Stomach (tissue), 9 donors: Measurements from ENCODE around the gene CPNE6. TPM values are rescaled to one million over a fixed set of nuclear protein-coding genes. Genes with fewer than 3 reads are reported as not detected.

ENCODE experiments used
- DNase-seq, 2 donors: peaks; one replicate each; pipeline versions ENCODE4 v3.0.0 to v3.0.0-alpha.2; 2013 to 2019
- H3K27ac ChIP-seq, 5 donors: fragments of 200-600 bp in 4 of 5; sonication (generic) in 4 of 5; one replicate each; pipeline ENCODE4 v1.5.1; 2013 to 2019; ENCODE audit warnings: mild to moderate bottlenecking in 1 of 5, moderate library complexity in 1 of 5
- H3K27me3 ChIP-seq, 3 donors: fragments of 200-600 bp; sonication (generic); one replicate each; pipeline ENCODE4 v1.5.1; 2017 to 2019; ENCODE audit warnings: mixed run types in 1 of 3
- H3K36me3 ChIP-seq, 4 donors: fragments of 200-600 bp; sonication (generic); 1 replicate in 3 of 4; 2 replicates in 1 of 4; pipeline ENCODE4 v1.5.1; 2016 to 2019
- H3K4me1 ChIP-seq, 4 donors: fragments of 200-600 bp; sonication (generic); one replicate each; pipeline ENCODE4 v1.5.1; 2016 to 2019
- H3K4me3 ChIP-seq, 4 donors: fragments of 200-600 bp; sonication (generic) in 3 of 4; one replicate each; pipeline ENCODE4 v1.5.1; 2016 to 2019; ENCODE audit warnings: mild to moderate bottlenecking in 1 of 4
- H3K9me3 ChIP-seq, 4 donors: fragments of 200-600 bp; sonication (generic); one replicate each; pipeline ENCODE4 v1.5.1; 2016 to 2019
- EP300 ChIP-seq: sonication (generic); formaldehyde crosslinking; IDR thresholded peaks from one replicate; pipeline ENCODE4 v1.6.1; 2017; ENCODE audit warnings: antibody characterized with exemption
- POLR2A ChIP-seq, 4 donors: fragments of 450-650 bp; IDR thresholded peaks; one replicate each; pipeline ENCODE4 v1.6.1; 2016; ENCODE audit warnings: antibody characterized with exemption in 4 of 4, control low read depth in 2 of 4, mild to moderate bottlenecking in 1 of 4, moderate library complexity in 1 of 4
- POLR2AphosphoS5 ChIP-seq, 3 donors: sonication (generic); formaldehyde crosslinking; IDR thresholded peaks; one replicate each; pipeline ENCODE4 v1.6.1; 2016; ENCODE audit warnings: antibody characterized with exemption in 3 of 3
- WGBS, 5 donors: extraction: QIAGEN DNeasy Blood & Tissue Kit in 3 of 5; methylation state at CpG; one replicate each; pipeline versions ENCODE4 v1.1.5 to v1.1.7; 2013 to 2018; 5-methylcytosine and 5-hydroxymethylcytosine counted together
- intact Hi-C: fragments of 100-400 bp; cut with DNase I; formaldehyde crosslinking; loops from one replicate; pipeline ENCODE4 v1.15.1; 2023; ENCODE audit warnings: low total_unique reads
- polyA plus RNA-seq, 3 donors: library from polyadenylated mRNA; stranded (reverse); fragments of 200-250 nt; gene quantifications; one replicate each; pipeline ENCODE4 v1.2.3, GENCODE V29; 2013
- total RNA-seq, 5 donors: library from RNA; depleted of rRNA; stranded (reverse); fragments of >200 nt; gene quantifications; one replicate each; pipeline versions ENCODE4 v1.1.0 to v1.2.3, GENCODE V29; 2014 to 2016
- TF ChIP-seq, protein P1 (sequence below), 7 experiments: fragments of 450-650 bp in 4 of 7; fragments of 200-600 bp in 3 of 7; sonication (generic) in 3 of 7; IDR thresholded peaks; one replicate each; pipeline ENCODE4 v1.5.1; 2016 to 2019; ENCODE audit warnings: antibody characterized with exemption in 7 of 7, control low read depth in 2 of 7, mild to moderate bottlenecking in 1 of 7
- donor health status: healthy with polysubstance abuse.
- donor health status: Bipolar disorder and iron deficiency.
- donor health status: healthy.

The CPNE6 gene
- total and polyA plus RNA-seq, 8 donors = 0.12 to 0.25 TPM; not detected in 6

GRCh38 chr14:24067133-24068082 is 4.0 kb upstream of the CPNE6 start:
- no peak for DNase-seq
- WGBS, 5 donors = 83 to 90% (median 87%) methylated on average over 12 of the region's 12 CpGs
- Histone ChIP-seq H3K27me3 (peaks cover 0 to 14% (median 0%) of the 10 kb centered on the region in 3 donors), H3K4me1 (peaks cover 3 to 13% (median 12%) of the 10 kb centered on the region in 4 donors), H3K27ac (no peak overlapping the region), H3K4me3 (no peak overlapping the region), H3K36me3 (no peaks in the 10 kb centered on the region), H3K9me3 (no peaks in the 10 kb centered on the region)
- intact Hi-C loops = no loop called here
- TF ChIP-seq, protein P1, sequence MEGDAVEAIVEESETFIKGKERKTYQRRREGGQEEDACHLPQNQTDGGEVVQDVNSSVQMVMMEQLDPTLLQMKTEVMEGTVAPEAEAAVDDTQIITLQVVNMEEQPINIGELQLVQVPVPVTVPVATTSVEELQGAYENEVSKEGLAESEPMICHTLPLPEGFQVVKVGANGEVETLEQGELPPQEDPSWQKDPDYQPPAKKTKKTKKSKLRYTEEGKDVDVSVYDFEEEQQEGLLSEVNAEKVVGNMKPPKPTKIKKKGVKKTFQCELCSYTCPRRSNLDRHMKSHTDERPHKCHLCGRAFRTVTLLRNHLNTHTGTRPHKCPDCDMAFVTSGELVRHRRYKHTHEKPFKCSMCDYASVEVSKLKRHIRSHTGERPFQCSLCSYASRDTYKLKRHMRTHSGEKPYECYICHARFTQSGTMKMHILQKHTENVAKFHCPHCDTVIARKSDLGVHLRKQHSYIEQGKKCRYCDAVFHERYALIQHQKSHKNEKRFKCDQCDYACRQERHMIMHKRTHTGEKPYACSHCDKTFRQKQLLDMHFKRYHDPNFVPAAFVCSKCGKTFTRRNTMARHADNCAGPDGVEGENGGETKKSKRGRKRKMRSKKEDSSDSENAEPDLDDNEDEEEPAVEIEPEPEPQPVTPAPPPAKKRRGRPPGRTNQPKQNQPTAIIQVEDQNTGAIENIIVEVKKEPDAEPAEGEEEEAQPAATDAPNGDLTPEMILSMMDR (IDR thresholded peaks at IDR 0.05) = no peak
- TF ChIP-seq EP300 = no peak
- TF ChIP-seq POLR2A (IDR thresholded peaks at IDR 0.05) = no peak
- no peak for TF ChIP-seq POLR2AphosphoS5 (IDR thresholded peaks at IDR 0.05)

DNA sequence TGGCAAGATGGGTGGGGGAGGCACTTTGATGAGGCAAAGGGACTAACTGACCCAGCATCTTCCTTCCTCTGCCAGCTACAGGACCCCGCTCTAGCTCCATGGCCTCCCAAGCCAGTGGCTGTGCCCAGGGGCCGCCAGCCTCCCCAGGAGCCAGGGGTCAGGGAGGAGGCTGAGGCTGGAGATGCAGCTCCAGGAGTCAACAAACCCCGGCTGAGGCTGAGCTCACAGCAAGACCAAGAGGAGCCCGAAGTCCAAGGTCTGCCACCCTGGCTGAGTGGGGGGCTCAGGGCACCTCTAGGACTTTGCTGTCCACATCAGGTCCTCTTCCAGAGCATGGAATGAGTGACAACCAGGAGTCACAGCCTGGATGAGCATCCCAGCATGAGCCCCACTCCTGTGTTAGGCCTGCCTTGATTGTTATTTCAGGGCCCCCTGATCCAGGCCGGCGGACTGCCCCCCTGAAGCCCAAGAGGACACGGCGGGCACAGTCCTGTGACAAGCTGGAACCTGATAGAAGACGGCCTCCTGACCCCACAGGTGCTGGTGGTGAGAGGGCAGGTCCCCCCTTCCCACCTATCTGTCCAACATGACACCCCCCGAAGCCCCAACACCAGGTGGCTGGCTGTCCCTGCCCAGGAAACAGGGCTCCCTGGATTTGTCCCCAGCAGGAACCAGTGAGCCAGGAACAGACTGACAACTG is 2.5 kb upstream of the CPNE6 start:
- WGBS, 5 donors = 86 to 95% (median 89%) methylated on average over 4 to 10 of the region's 10 CpGs
- H3K36me3 ChIP-seq = no peaks in the 10 kb centered on the region
- H3K27me3 ChIP-seq = peaks cover 0 to 18% (median 0%) of the 10 kb centered on the region in 3 donors
- intact Hi-C loops = no loop called here
- no peak for TF ChIP-seq POLR2AphosphoS5 (IDR thresholded peaks at IDR 0.05)
- TF ChIP-seq POLR2A (IDR thresholded peaks at IDR 0.05) = no peak
- TF ChIP-seq, protein P1 (IDR thresholded peaks at IDR 0.05) = no peak
- TF ChIP-seq EP300 = no peak
- no peak for DNase-seq
- H3K27ac ChIP-seq = no peak overlapping the region
- H3K4me1 ChIP-seq = peaks cover 3 to 27% (median 22%) of the 10 kb centered on the region in 4 donors
- no peak overlapping the region for H3K4me3 ChIP-seq
- H3K9me3 ChIP-seq = no peaks in the 10 kb centered on the region

DNA sequence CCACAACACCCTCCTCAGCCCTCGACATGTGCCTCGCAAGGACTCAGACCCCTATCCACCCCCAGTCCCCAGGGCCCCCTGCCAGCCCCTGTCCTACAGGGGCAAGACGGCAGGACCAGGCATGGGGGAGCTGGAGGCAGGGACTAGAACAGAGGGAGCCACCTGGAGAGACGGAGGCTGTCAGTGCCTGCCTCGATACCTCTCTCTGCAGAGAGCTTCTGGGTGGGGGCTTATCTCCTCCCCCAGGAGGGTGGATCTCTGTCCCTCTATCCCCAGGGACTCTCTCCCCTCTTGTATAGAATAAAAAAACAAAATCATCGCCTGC is 2.0 kb upstream of the CPNE6 start:
- H3K27me3 ChIP-seq = peaks cover 0 to 18% (median 0%) of the 10 kb centered on the region in 3 donors
- no peak overlapping the region for H3K4me3 ChIP-seq
- H3K27ac ChIP-seq = no peak overlapping the region
- no peaks in the 10 kb centered on the region for H3K36me3 ChIP-seq
- WGBS, 5 donors = 86 to 94% (median 89%) methylated on average over 4 to 6 of the region's 6 CpGs
- TF ChIP-seq POLR2A (IDR thresholded peaks at IDR 0.05) = no peak
- no peak for TF ChIP-seq EP300
- TF ChIP-seq, protein P1 (IDR thresholded peaks at IDR 0.05) = no peak
- TF ChIP-seq POLR2AphosphoS5 (IDR thresholded peaks at IDR 0.05) = no peak
- H3K4me1 ChIP-seq = peaks cover 6 to 32% (median 27%) of the 10 kb centered on the region in 4 donors
- no peaks in the 10 kb centered on the region for H3K9me3 ChIP-seq
- intact Hi-C loops = no loop called here
- DNase-seq = no peak

DNA sequence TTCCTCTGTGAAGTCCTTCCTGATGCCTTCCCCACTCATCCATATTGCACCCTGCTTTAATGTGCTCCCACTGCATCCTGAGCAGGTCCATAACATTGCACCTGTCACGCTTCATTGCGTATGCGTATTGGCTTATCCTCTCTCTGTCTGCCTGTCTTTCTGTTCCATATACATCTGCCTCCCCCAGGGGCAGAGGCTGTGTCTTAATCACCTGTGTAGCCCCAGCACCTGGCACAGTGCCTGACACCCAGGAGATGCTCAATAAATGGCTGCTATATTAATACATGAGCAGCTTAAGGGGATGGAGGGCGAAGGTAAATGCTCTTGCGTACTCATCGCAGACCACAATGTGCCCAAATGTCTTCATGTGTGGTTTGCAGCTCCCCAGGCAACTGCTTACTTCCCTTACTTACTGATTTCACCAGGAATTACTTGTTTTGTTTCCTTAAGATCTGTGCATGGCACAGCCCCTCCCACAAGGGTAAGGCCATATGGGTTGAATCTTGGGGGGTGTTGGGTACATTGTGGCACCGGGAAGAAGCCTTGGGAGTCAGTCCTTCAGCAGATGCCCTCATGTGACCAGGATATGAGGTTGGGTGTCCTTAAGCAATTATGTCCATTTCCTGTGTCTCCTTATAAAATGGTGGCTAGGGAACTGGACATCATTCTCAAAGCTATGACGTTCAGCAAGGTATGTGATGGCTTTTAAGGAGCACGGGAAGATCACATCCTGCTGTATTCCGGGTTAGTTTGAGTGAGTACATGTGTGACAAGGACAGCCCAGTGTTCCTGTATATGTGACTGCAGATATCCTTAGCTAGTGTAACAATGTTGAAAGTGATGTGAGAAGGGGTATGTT is 848 bp upstream of the CPNE6 start:
- peaks cover 8 to 40% (median 38%) of the 10 kb centered on the region in 4 donors for H3K4me1 ChIP-seq

More for the DNA sequence above, 848 bp upstream of the CPNE6 start:
- 81 to 87% (median 83%) methylated on average over 10 of the region's 10 CpGs for WGBS, 5 donors
- TF ChIP-seq POLR2AphosphoS5 (IDR thresholded peaks at IDR 0.05) (no peak), EP300 (no peak), POLR2A (IDR thresholded peaks at IDR 0.05) (no peak)
- TF ChIP-seq, protein P1 (IDR thresholded peaks at IDR 0.05) = no peak
- Histone ChIP-seq H3K9me3 (no peaks in the 10 kb centered on the region), H3K36me3 (no peaks in the 10 kb centered on the region), H3K27ac (no peak overlapping the region), H3K27me3 (peaks cover 0 to 18% (median 0%) of the 10 kb centered on the region in 3 donors), H3K4me3 (no peak overlapping the region)
- no peak for DNase-seq
- intact Hi-C loops = no loop called here
